ENCODE results near the gene TMEM123.

TMEM123 gene

DNA sequence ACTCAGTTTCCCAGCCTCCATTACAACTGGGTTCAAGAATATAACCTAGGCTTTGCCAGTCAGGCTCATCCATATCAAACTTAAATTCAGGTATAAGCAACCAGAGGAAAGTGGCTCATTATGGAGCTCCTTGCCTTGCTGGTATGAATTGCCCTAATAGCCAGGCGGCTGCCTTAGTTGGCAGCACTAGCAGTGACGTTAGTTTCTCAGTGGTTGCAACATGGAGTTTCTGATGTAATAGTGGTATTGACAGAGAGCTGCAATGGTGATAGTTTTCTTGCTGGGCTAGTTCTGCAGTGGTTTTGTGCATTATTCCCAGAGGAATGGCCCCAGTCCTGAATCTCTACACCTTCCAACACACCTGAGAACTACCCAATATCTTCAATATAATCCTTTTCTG lies 3.8 kb upstream of the TMEM123 start:
- TF ChIP-seq, protein P1, sequence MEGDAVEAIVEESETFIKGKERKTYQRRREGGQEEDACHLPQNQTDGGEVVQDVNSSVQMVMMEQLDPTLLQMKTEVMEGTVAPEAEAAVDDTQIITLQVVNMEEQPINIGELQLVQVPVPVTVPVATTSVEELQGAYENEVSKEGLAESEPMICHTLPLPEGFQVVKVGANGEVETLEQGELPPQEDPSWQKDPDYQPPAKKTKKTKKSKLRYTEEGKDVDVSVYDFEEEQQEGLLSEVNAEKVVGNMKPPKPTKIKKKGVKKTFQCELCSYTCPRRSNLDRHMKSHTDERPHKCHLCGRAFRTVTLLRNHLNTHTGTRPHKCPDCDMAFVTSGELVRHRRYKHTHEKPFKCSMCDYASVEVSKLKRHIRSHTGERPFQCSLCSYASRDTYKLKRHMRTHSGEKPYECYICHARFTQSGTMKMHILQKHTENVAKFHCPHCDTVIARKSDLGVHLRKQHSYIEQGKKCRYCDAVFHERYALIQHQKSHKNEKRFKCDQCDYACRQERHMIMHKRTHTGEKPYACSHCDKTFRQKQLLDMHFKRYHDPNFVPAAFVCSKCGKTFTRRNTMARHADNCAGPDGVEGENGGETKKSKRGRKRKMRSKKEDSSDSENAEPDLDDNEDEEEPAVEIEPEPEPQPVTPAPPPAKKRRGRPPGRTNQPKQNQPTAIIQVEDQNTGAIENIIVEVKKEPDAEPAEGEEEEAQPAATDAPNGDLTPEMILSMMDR (IDR thresholded peaks at IDR 0.05) = no peak
- peaks cover 23 to 33% of the 10 kb centered on the region in 2 experiments for H3K4me1 ChIP-seq (ENCODE audit: control insufficient read depth in 1 of 2, insufficient read depth in 1 of 2, low read depth in 1 of 2, low read length in 1 of 2)
- peak overlapping the region; percentile 74 for H3K27ac ChIP-seq
- no peaks in the 10 kb centered on the region for H3K27me3 ChIP-seq
- H3K36me3 ChIP-seq = no peaks in the 10 kb centered on the region
- peak overlapping the region; percentile 12 to 21 for H3K4me3 ChIP-seq (ENCODE audit: low read depth in 1 of 2, low read length in 1 of 2)
- no peaks in the 10 kb centered on the region for H3K9me3 ChIP-seq

DNA sequence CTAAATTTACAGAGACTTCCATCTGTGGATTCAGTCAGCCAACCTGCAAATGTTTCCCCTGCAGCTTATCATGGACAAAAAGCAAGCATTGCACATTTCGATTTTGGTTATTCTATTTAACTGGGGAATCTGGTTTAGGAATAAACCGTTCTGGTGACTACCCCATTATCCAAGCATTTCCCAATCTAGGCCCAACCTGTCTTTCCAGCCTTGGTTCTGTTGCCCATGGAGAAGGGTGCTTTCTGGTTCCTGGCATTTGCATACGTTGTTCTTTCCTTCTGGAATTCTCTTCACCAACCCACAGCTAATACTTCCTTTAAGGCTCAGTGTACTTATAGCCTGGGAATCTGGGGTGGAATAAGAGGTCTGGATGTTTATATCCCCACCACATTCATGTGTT lies 1.4 kb upstream of the TMEM123 start:
- peaks cover 48 to 58% of the 10 kb centered on the region in 2 experiments for H3K4me1 ChIP-seq (ENCODE audit: control insufficient read depth in 1 of 2, insufficient read depth in 1 of 2, low read depth in 1 of 2, low read length in 1 of 2)
- no peaks in the 10 kb centered on the region for H3K27me3 ChIP-seq
- H3K27ac ChIP-seq = peak overlapping the region; percentile 94
- no peaks in the 10 kb centered on the region for H3K36me3 ChIP-seq
- H3K4me3 ChIP-seq (ENCODE audit: low read depth in 1 of 2, low read length in 1 of 2) = peak overlapping the region in 1 of 2 experiments; percentile 93
- TF ChIP-seq, protein P1 (IDR thresholded peaks at IDR 0.05) = no peak
- H3K9me3 ChIP-seq = no peaks in the 10 kb centered on the region

DNA sequence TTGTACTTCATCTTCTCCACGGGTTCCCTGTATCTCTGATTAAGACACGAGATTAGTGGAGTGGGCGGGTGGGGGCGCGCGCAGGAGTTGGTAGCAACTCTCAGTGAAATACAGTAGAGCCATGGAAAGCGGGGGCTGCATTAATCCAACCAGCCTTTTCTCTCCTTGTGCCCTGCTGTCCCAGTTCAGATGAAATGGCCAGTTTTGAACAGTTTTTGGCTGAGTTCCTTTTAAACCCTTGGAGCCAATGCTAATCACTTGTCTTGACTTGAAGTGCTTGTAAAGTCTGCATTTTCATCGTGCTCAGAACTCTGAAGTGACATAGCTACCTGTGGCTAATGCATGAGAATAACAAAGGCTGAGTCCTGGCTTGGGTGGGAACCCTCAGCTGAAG lies 734 bp upstream of the TMEM123 start:
- H3K27me3 ChIP-seq = no peaks in the 10 kb centered on the region
- TF ChIP-seq, protein P1 (IDR thresholded peaks at IDR 0.05) = no peak
- H3K4me3 ChIP-seq (ENCODE audit: low read depth in 1 of 2, low read length in 1 of 2) = peak overlapping the region; percentile 93 to 96
- H3K27ac ChIP-seq = peak overlapping the region; percentile 94
- H3K9me3 ChIP-seq = no peaks in the 10 kb centered on the region
- H3K4me1 ChIP-seq (ENCODE audit: control insufficient read depth in 1 of 2, insufficient read depth in 1 of 2, low read depth in 1 of 2, low read length in 1 of 2) = peaks cover 54 to 64% of the 10 kb centered on the region in 2 experiments
- H3K36me3 ChIP-seq = no peaks in the 10 kb centered on the region

DNA sequence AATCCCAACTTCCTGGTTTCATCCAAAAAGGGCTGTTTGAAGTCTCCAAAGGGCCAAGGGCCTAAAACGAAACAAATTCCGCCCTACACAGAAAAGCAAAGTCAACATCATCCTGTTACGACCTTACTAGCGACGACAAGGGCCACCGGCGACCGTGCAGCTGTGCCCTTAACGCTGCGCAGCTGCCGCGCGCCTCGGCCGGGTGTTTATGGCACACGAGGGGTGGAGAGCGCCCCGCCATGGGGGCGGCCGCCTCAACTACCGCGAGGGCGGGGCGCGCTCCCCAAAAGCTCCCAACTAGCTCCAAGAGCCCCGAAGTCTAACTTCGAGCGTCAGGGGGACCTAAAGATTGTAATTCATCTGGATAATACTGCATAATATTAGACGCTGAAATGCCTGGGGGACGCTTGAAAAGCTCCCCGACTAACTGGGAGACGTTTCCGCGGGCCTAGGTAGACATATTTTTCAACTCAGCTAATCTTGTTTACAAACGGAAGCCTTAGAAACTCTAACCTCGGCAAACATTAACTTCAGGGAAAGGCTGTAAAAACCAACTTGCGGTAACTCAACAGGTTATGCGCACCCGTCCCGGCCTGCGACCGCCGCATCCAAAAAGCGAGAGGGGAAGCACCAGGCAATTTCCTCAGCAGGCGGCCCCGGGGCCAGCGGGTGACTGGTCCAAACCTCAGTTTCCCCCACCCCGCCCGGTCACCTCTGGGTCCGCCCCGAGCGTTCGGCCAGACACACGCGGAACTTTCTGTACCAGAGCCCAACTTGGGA lies 694 bp downstream of the TMEM123 start:
- H3K27me3 ChIP-seq = no peaks in the 10 kb centered on the region
- no peaks in the 10 kb centered on the region for H3K9me3 ChIP-seq
- H3K36me3 ChIP-seq = no peaks in the 10 kb centered on the region
- TF ChIP-seq, protein P1 (IDR thresholded peaks at IDR 0.05) = no peak
- peak overlapping the region; percentile 93 to 96 for H3K4me3 ChIP-seq (ENCODE audit: low read depth in 1 of 2, low read length in 1 of 2)
- H3K4me1 ChIP-seq (ENCODE audit: control insufficient read depth in 1 of 2, insufficient read depth in 1 of 2, low read depth in 1 of 2, low read length in 1 of 2) = peaks cover 68 to 78% of the 10 kb centered on the region in 2 experiments
- peak overlapping the region; percentile 94 for H3K27ac ChIP-seq

DNA sequence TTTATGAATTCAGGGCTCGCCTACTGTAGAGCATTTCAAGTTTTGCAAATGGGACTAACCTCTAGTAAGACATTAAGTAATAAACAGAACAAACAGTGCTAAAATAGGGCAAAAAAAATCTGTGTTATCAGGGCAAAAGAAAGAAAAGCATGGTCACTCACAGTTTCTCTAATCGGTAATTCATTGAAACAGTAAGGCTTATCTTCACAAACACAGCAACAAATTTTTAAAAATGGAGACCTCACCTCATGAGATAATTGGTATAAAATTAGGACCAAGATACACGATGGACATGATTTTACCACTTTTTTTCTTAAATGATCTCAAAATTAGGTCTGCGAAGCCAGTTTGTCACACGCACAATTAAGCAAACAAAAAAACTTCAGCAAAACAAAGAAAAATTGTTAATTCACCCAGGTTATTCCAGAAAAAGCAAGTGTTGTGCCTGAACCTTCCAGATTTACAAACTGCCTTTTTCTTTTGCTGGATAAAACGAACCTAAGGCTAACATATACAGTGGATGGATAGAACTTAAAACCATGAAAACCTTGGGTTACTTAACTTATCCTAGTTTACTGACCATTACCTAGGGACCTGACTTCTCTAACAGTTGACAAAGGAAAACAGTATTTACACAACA lies 1.4 kb downstream of the TMEM123 start:
- H3K36me3 ChIP-seq = no peaks in the 10 kb centered on the region
- TF ChIP-seq, protein P1 (IDR thresholded peaks at IDR 0.05) = no peak
- peak overlapping the region; percentile 93 to 96 for H3K4me3 ChIP-seq (ENCODE audit: low read depth in 1 of 2, low read length in 1 of 2)
- H3K27me3 ChIP-seq = no peaks in the 10 kb centered on the region
- H3K27ac ChIP-seq = peak overlapping the region; percentile 94
- H3K4me1 ChIP-seq (ENCODE audit: control insufficient read depth in 1 of 2, insufficient read depth in 1 of 2, low read depth in 1 of 2, low read length in 1 of 2) = peaks cover 69 to 78% of the 10 kb centered on the region in 2 experiments
- H3K9me3 ChIP-seq = no peaks in the 10 kb centered on the region
